Erythroblast (primary cell): Measurements from ENCODE around the gene GPC5.
"Not testable (repeated sequence)": the region's sequence is repeated elsewhere in the genome, so short reads cannot be mapped to it uniquely, and the experiment has no call there.

Experiments
- DNase-seq, 2 experiments: peaks; one replicate each; lab custom pipeline; 2025; lab: John Stamatoyannopoulos, UW
- GATA1 ChIP-seq: IDR thresholded peaks from 2 replicates; pipeline ENCODE4 v1.6.1; 2011; ENCODE audit warnings: low read depth, mild to moderate bottlenecking, control low read depth, low read length, moderate library complexity
- POLR2A ChIP-seq: IDR thresholded peaks from 2 replicates; pipeline ENCODE4 v1.6.1; 2011; ENCODE audit warnings: mild to moderate bottlenecking, low read length

The GPC5 gene

GRCh38 chr13:92429231-92429630, 1030.8 kb downstream of the GPC5 start:
- DNase-seq: no peak
- TF ChIP-seq POLR2A (no peak), GATA1 (no peak)

GRCh38 chr13:92433386-92433785, 1035.0 kb downstream of the GPC5 start:
- TF ChIP-seq POLR2A: no peak
- TF ChIP-seq GATA1: no peak
- DNase-seq: no peak

- TF ChIP-seq POLR2A (no peak), GATA1 (no peak)
- no peak for DNase-seq
Measured at GRCh38 chr13:92433963-92434362, 1035.5 kb downstream of the GPC5 start.

- no peak for TF ChIP-seq GATA1
- no peak for TF ChIP-seq POLR2A
- no peak for DNase-seq
Measured at GRCh38 chr13:92436924-92437323, 1038.5 kb downstream of the GPC5 start.

- DNase-seq: no peak
- no peak for TF ChIP-seq POLR2A
- no peak for TF ChIP-seq GATA1
Measured at GRCh38 chr13:92444244-92444643, 1045.8 kb downstream of the GPC5 start.

- DNase-seq: no peak
Measured at GRCh38 chr13:92451060-92451459, 1052.6 kb downstream of the GPC5 start.

GRCh38 chr13:92452840-92453239, 1054.4 kb downstream of the GPC5 start:
- TF ChIP-seq POLR2A: no peak
- no peak for TF ChIP-seq GATA1

More at GRCh38 chr13:92451060-92451459, 1052.6 kb downstream of the GPC5 start:
- TF ChIP-seq POLR2A: no peak
- no peak for TF ChIP-seq GATA1

GRCh38 chr13:92459306-92459705, 1060.9 kb downstream of the GPC5 start:
- no peak for TF ChIP-seq GATA1
- TF ChIP-seq POLR2A: no peak
- no peak for DNase-seq

More at GRCh38 chr13:92452840-92453239, 1054.4 kb downstream of the GPC5 start:
- no peak for DNase-seq

GRCh38 chr13:92460479-92460878, 1062.1 kb downstream of the GPC5 start:
- DNase-seq: no peak

GRCh38 chr13:92461402-92461801, 1063.0 kb downstream of the GPC5 start:
- DNase-seq: no peak
- TF ChIP-seq GATA1 (no peak), POLR2A (no peak)

More at GRCh38 chr13:92460479-92460878, 1062.1 kb downstream of the GPC5 start:
- no peak for TF ChIP-seq POLR2A
- no peak for TF ChIP-seq GATA1

GRCh38 chr13:92461831-92462230, 1063.4 kb downstream of the GPC5 start:
- no peak for DNase-seq
- no peak for TF ChIP-seq GATA1
- TF ChIP-seq POLR2A: no peak

- no peak for TF ChIP-seq POLR2A
- no peak for TF ChIP-seq GATA1
- DNase-seq: no peak
Measured at GRCh38 chr13:92463134-92463533, 1064.7 kb downstream of the GPC5 start.

- no peak for DNase-seq
- no peak for TF ChIP-seq POLR2A
- TF ChIP-seq GATA1: no peak
Measured at GRCh38 chr13:92473765-92474475, 1075.5 kb downstream of the GPC5 start.

- TF ChIP-seq POLR2A: no peak
- TF ChIP-seq GATA1: no peak
Measured at GRCh38 chr13:92480387-92480786, 1082.0 kb downstream of the GPC5 start.

GRCh38 chr13:92482790-92483189, 1084.4 kb downstream of the GPC5 start:
- DNase-seq: not testable (repeated sequence)

More at GRCh38 chr13:92480387-92480786, 1082.0 kb downstream of the GPC5 start:
- DNase-seq: no peak
